DMS 273 (cell line): ENCODE measurements around the gene PAWR.
"Not testable (repeated sequence)": the region's sequence is repeated elsewhere in the genome, so short reads cannot be mapped to it uniquely, and the experiment has no call there.

Experiments
- DNase-seq: peaks from one replicate; lab custom pipeline; 2025; ENCODE audit not compliant: unreplicated experiment; lab: John Stamatoyannopoulos, UW

Gene PAWR

GRCh38 chr12:79687711-79688260 is 3.0 kb downstream of the PAWR start:
- DNase-seq: peak; percentile 7

- DNase-seq: no peak
These were observed 4.6 kb downstream of the PAWR start for GRCh38 chr12:79686171-79686570.

- no peak for DNase-seq
These were observed 5.7 kb downstream of the PAWR start for GRCh38 chr12:79685068-79685467.

- DNase-seq: not testable (repeated sequence)
These were observed 6.4 kb downstream of the PAWR start for GRCh38 chr12:79684338-79684737.

GRCh38 chr12:79682593-79682992 is 8.2 kb downstream of the PAWR start:
- no peak for DNase-seq

- no peak for DNase-seq
These were observed 9.7 kb downstream of the PAWR start for GRCh38 chr12:79681008-79681590.

- peak; percentile 32 for DNase-seq
These were observed 10.7 kb downstream of the PAWR start for GRCh38 chr12:79680051-79680450.

GRCh38 chr12:79678306-79678705 is 12.5 kb downstream of the PAWR start:
- no peak for DNase-seq

- DNase-seq: no peak
These were observed 13.1 kb downstream of the PAWR start for GRCh38 chr12:79677672-79678071.

- no peak for DNase-seq
These were observed 14.2 kb downstream of the PAWR start for GRCh38 chr12:79676579-79676978.

- DNase-seq: no peak
These were observed 16.1 kb downstream of the PAWR start for GRCh38 chr12:79674629-79675028.

- DNase-seq: peak; percentile 12
These were observed 17.4 kb downstream of the PAWR start for GRCh38 chr12:79673354-79673753.

- no peak for DNase-seq
These were observed 22.7 kb downstream of the PAWR start for GRCh38 chr12:79668113-79668512.

- no peak for DNase-seq
These were observed 25.4 kb downstream of the PAWR start for GRCh38 chr12:79665212-79665887.

- no peak for DNase-seq
These were observed 26.2 kb downstream of the PAWR start for GRCh38 chr12:79664518-79664917.

- no peak for DNase-seq
These were observed 28.5 kb downstream of the PAWR start for GRCh38 chr12:79662046-79662811.

GRCh38 chr12:79661629-79662028 is 29.1 kb downstream of the PAWR start:
- DNase-seq: no peak

GRCh38 chr12:79659961-79660431 is 30.8 kb downstream of the PAWR start:
- no peak for DNase-seq

- DNase-seq: no peak
These were observed 32.5 kb downstream of the PAWR start for GRCh38 chr12:79658221-79658620.

- no peak for DNase-seq
These were observed 33.6 kb downstream of the PAWR start for GRCh38 chr12:79657136-79657535.

- no peak for DNase-seq
These were observed 35.7 kb downstream of the PAWR start for GRCh38 chr12:79655036-79655435.

- DNase-seq: no peak
These were observed 38.2 kb downstream of the PAWR start for GRCh38 chr12:79652521-79652920.
